Bronchial epithelial cell (primary cell): ENCODE measurements around the gene SOX6. TPM values are rescaled to one million over a fixed set of nuclear protein-coding genes. Genes with fewer than 3 reads are reported as not detected.

Experiments
- DNase-seq: peaks from one replicate; pipeline ENCODE4 v3.0.0-alpha.2; 2010; ENCODE audit warnings: low read depth
- FAIRE-seq: peaks from 2 replicates; lab custom pipeline; 2011; peaks lifted over from hg19 to GRCh38; lab: Jason Lieb, UNC
- H3K27me3 ChIP-seq: 2 replicates; pipeline ENCODE4 v1.5.1; 2011; ENCODE audit warnings: low read length; ENCODE audit not compliant: control insufficient read depth, insufficient read depth
- H3K36me3 ChIP-seq: 2 replicates; pipeline ENCODE4 v1.5.1; 2011; ENCODE audit warnings: low read length; ENCODE audit not compliant: control insufficient read depth, insufficient read depth
- H3K4me3 ChIP-seq: 2 replicates; pipeline ENCODE4 v1.5.1; 2011; ENCODE audit warnings: mild to moderate bottlenecking, low read depth, low read length, control low read depth
- total RNA-seq: library from RNA; depleted of rRNA; stranded (reverse); fragments of >200 nt; gene quantifications from 2 replicates; pipeline ENCODE4 v1.2.1, GENCODE V29; 2014
- TF ChIP-seq, protein P1 (sequence below): IDR thresholded peaks from 2 replicates; pipeline ENCODE4 v1.5.1; 2011; ENCODE audit warnings: mild to moderate bottlenecking, moderate library complexity, low read length, control low read depth, inconsistent platforms; ENCODE audit not compliant: insufficient read depth, severe bottlenecking

SOX6 gene
- total RNA-seq, 1 donor from 2014 or later, result 0.53 TPM

DNA sequence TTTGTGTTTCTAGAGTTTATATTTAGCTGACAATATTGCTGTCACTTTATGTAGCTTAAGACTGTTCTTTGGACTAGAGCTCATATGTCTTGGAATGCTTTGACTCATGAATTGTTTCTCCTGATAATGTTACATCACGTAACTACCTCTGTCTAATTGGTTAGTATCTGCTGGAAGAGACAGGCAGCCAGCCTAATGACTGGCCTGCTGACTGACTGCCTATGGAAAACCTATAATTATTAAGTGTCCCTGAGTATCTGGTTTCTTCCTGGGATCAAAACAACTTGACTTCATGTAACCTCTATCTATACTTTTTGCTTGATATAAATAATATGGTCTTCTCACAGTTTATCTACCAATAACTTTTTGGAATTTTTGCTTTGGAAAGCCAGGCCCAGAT is 9.4 kb downstream of the SOX6 start:
- Histone ChIP-seq H3K36me3 (no peaks in the 10 kb centered on the region), H3K4me3 (no peak overlapping the region), H3K27me3 (no peaks in the 10 kb centered on the region)
- DNase-seq (peak; percentile 81), FAIRE-seq (no peak)
- TF ChIP-seq, protein P1, sequence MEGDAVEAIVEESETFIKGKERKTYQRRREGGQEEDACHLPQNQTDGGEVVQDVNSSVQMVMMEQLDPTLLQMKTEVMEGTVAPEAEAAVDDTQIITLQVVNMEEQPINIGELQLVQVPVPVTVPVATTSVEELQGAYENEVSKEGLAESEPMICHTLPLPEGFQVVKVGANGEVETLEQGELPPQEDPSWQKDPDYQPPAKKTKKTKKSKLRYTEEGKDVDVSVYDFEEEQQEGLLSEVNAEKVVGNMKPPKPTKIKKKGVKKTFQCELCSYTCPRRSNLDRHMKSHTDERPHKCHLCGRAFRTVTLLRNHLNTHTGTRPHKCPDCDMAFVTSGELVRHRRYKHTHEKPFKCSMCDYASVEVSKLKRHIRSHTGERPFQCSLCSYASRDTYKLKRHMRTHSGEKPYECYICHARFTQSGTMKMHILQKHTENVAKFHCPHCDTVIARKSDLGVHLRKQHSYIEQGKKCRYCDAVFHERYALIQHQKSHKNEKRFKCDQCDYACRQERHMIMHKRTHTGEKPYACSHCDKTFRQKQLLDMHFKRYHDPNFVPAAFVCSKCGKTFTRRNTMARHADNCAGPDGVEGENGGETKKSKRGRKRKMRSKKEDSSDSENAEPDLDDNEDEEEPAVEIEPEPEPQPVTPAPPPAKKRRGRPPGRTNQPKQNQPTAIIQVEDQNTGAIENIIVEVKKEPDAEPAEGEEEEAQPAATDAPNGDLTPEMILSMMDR, result no peak

DNA sequence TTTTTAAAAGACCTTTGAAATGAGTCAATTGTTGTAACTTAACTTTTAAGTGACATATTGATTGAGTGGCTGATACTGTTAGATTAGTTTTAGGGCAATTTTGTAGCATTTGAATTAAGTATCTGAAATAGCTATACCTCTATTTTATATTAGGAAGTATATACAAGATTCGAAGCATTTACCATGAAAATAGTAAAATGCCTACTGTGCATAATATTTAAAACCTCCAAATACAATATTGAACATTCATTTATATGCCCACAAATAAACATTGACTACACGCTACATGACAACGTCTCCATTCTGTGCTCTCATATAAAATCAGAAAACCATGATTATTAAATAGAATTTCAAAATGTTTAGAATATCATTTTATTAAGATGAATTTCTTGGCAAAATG is 14.5 kb downstream of the SOX6 start:
- no peaks in the 10 kb centered on the region for H3K36me3 ChIP-seq
- no peak overlapping the region for H3K4me3 ChIP-seq
- FAIRE-seq (no peak), DNase-seq (no peak)
- TF ChIP-seq, protein P1, result no peak
- no peaks in the 10 kb centered on the region for H3K27me3 ChIP-seq

DNA sequence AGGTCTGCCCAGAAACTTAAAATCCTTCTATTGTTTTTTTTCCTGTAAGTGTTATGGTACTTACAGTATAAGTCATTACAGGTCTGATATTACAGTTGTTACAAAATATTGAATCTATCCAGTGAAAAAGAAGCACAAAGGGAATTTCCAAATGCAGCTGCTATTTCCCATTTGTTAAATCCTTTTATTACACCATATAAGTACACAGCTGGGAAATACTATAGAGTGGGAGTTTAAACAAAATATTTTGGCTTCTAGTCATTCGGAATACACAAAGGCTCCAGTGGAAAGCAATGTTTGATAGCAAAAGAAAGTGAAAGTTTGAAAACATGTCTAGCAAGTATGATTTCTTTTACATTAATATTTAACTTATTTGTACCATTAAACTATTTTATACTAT is 18.0 kb downstream of the SOX6 start:
- no peak overlapping the region for H3K4me3 ChIP-seq
- H3K27me3 ChIP-seq, result no peaks in the 10 kb centered on the region
- TF ChIP-seq, protein P1, result no peak
- no peaks in the 10 kb centered on the region for H3K36me3 ChIP-seq
- peak; percentile 36 for DNase-seq
- FAIRE-seq, result no peak

DNA sequence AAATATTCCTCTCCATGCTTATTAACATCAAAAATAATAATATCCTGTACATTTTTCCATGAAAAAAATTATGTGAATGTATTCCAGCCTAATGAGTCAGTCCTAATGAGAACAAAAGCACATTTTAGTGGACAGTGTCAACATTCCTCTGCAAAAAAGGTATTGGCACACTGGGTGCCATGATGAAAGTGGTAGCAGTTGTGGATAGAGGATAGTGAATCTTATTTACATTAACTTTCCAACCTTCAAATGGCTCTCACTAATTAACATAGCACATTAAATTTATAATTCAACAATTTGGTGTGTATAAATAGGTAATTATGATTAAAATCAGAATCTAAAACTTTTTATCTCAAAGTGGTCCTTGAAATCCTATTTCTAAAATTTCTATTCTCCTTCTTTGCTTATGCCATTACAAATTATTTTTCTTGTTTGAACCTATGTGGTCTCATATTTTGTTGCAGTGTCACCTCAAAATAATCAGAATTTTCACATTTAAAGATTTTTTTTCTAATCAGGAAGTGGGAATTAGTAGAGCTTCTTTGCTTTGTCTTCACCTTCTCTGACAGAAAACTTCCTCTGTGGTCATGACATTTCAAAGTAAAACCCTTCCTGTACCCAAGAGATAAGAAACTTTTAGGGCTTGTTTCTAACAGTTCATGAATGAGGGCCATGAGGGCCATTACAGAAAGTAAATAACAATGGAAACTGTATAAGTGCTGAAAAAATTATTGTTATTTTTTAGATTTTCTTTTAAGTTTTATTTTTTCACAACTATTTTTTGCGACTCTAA is 18.7 kb downstream of the SOX6 start:
- no peaks in the 10 kb centered on the region for H3K36me3 ChIP-seq
- H3K4me3 ChIP-seq, result no peak overlapping the region
- no peaks in the 10 kb centered on the region for H3K27me3 ChIP-seq
- peak; percentile 17 for DNase-seq
- TF ChIP-seq, protein P1, result no peak
- no peak for FAIRE-seq

DNA sequence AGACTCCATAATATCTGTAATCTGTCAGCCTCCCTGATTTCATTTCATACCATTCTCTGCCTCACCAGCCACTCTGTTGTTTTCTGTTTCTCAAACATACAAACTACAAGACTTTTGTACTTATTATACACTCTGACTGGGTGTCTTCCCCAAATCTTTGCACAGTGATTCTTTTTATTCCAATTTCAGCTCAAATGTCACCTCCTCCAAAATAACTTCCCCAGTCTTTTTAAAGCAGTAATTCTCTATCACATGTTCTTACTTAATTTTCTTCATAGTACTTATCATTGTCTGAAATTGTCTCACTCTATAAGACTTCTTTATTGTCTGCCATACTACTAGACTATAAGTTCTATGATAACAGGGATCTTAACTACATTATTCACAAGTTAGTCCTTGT is 19.6 kb downstream of the SOX6 start:
- no peak for DNase-seq
- H3K27me3 ChIP-seq, result no peaks in the 10 kb centered on the region
- no peak for FAIRE-seq
- TF ChIP-seq, protein P1, result no peak
- H3K36me3 ChIP-seq, result no peaks in the 10 kb centered on the region
- H3K4me3 ChIP-seq, result no peak overlapping the region

DNA sequence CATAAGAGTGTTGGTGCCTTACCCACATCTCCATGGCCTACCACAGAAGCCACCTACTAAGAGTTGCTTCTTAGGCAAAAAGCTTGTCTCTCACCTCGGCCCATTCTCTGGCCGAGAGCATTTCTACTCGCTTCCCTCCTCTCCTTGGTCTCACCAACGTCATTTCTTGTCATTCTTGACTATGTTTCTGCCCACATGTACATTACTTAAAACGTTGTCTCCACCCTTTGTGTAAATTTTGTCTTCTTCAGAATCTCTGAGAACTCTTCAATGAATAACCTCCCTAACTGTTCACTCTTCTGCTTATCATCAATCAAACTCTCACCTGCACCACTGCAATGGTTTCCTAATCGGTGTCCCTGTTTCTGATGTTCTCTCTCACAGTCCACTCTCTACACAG is 20.1 kb downstream of the SOX6 start:
- no peak for DNase-seq
- TF ChIP-seq, protein P1, result no peak
- H3K36me3 ChIP-seq, result no peaks in the 10 kb centered on the region
- FAIRE-seq, result no peak
- H3K4me3 ChIP-seq, result no peak overlapping the region
- H3K27me3 ChIP-seq, result no peaks in the 10 kb centered on the region
